OCI-LY1 (cell line): Measurements from ENCODE around the gene MORC4.

Experiments used
- EZH2 ChIP-seq: fragments of 200-600 bp; sonication (generic), shearing (Covaris generic); IDR thresholded peaks from 2 replicates; pipeline ENCODE4 v1.8.0; 2017; ENCODE audit warnings: borderline replicate concordance, mixed run types, mild to moderate bottlenecking, antibody characterized with exemption, low read length, moderate library complexity, mixed read lengths
- TF ChIP-seq, protein P1 (sequence below): fragments of 200-600 bp; sonication (generic), shearing (Covaris generic); IDR thresholded peaks from 2 replicates; pipeline ENCODE4 v1.5.1; 2017; ENCODE audit warnings: mild to moderate bottlenecking, antibody characterized with exemption, low read length, moderate library complexity, mixed read lengths

- TF ChIP-seq, protein P1, sequence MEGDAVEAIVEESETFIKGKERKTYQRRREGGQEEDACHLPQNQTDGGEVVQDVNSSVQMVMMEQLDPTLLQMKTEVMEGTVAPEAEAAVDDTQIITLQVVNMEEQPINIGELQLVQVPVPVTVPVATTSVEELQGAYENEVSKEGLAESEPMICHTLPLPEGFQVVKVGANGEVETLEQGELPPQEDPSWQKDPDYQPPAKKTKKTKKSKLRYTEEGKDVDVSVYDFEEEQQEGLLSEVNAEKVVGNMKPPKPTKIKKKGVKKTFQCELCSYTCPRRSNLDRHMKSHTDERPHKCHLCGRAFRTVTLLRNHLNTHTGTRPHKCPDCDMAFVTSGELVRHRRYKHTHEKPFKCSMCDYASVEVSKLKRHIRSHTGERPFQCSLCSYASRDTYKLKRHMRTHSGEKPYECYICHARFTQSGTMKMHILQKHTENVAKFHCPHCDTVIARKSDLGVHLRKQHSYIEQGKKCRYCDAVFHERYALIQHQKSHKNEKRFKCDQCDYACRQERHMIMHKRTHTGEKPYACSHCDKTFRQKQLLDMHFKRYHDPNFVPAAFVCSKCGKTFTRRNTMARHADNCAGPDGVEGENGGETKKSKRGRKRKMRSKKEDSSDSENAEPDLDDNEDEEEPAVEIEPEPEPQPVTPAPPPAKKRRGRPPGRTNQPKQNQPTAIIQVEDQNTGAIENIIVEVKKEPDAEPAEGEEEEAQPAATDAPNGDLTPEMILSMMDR = no peak
- TF ChIP-seq EZH2 = no peak
These were observed 67.0 kb downstream of the MORC4 start for GRCh38 chrX:106932960-106933537.
